Measurements from ENCODE around the gene TMEM74B.

TMEM74B gene

DNA sequence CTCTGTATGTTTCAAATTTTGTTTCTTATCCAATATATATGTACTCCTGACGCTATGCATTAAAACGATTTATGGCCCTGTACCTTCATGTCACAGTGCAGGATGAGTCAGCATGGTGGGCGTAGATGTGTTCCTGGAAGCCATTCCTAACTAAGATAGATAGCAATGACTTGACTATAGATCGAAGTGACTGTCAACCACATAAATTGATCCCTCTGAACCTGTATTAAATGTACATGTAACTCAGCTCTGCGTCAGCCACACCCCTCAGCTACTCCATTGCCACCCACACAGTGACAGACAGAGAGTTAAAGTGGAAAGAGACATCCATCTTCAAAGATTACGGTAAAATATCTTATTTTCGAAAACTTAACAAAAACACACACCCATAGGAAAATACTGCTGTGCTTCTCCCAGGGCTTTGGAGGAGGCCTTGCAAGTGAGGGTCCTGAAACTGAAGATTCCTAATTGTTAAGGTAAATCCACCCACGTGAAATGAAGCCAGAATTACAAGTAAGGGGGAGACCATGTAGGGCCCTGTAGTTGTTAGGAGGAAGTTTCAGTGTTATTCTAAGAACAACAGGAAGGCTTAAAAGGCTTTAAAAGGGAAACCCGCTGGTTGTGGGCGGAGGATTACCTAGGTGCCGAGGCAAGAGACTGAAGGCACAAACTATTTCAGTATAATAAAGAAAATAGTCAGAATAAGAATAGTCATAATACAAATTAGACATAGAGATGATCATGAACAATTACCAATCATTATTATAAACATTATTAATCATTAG lies 30.8 kb upstream of the TMEM74B start:
- TF ChIP-seq, protein P1, sequence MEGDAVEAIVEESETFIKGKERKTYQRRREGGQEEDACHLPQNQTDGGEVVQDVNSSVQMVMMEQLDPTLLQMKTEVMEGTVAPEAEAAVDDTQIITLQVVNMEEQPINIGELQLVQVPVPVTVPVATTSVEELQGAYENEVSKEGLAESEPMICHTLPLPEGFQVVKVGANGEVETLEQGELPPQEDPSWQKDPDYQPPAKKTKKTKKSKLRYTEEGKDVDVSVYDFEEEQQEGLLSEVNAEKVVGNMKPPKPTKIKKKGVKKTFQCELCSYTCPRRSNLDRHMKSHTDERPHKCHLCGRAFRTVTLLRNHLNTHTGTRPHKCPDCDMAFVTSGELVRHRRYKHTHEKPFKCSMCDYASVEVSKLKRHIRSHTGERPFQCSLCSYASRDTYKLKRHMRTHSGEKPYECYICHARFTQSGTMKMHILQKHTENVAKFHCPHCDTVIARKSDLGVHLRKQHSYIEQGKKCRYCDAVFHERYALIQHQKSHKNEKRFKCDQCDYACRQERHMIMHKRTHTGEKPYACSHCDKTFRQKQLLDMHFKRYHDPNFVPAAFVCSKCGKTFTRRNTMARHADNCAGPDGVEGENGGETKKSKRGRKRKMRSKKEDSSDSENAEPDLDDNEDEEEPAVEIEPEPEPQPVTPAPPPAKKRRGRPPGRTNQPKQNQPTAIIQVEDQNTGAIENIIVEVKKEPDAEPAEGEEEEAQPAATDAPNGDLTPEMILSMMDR (IDR thresholded peaks at IDR 0.05; ENCODE audit: low read depth, low read length), result no peak
- no peak for DNase-seq (ENCODE audit: extremely low read depth, low read depth)

DNA sequence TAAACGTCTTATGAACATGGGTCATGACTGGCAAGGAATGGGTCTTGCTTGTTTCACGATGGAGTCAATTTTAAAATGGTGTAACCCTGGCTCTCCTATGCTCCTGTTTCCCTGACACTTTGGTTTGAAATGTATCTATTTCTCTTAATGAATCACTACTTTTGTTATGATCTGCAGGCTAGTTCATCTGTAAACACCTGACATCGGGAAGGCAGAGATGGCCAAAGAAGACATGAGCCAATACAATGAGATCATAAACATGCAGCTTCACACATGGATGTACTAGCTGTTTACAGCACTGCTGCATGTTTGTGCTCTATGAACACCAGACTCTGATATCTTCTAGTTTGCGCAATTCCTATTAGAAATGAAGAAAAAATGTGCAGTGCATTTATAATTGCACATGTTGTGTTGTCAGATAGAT lies 30.1 kb upstream of the TMEM74B start:
- no peak for DNase-seq (ENCODE audit: extremely low read depth, low read depth)
- TF ChIP-seq, protein P1 (IDR thresholded peaks at IDR 0.05; ENCODE audit: low read depth, low read length), result no peak

DNA sequence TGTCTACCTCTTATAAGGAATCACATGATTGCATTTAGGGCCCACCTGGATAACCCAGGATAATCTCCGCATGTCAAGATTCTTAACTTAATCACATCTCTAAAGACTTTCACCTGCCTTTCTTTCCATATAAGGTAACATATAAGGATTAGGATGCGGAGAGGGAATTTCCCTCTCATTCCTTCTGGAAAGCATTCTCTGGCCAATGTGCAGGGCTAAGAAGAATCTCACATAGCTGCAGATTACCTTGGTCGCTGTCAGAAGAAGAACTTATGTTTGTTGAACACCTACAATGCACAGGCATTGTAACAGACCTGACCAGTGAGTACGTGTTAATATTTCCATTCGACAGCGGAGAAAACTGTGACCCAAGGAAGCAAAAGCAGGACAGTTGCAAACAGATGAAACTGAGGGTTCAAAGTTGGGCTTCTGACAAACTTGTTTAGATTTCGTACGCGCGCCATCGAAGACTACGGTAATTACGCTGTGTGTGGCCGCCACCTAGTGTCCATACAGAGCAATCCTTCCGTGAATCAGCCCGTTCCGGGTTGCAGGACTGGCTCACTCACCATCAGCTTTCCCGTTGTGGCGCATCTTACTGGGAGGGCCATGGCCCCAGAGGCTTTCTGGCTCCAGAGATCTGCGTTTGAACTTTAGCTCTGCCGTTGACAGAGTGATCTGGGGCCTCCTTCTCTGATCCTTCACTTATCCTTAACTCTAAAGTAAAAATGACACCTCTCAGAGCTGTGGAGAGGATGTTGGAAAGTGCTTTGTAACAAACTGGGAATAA lies 28.0 kb upstream of the TMEM74B start:
- peak; percentile 20 for DNase-seq (ENCODE audit: extremely low read depth, low read depth)
- TF ChIP-seq, protein P1 (IDR thresholded peaks at IDR 0.05; ENCODE audit: low read depth, low read length), result peak; percentile 86

DNA sequence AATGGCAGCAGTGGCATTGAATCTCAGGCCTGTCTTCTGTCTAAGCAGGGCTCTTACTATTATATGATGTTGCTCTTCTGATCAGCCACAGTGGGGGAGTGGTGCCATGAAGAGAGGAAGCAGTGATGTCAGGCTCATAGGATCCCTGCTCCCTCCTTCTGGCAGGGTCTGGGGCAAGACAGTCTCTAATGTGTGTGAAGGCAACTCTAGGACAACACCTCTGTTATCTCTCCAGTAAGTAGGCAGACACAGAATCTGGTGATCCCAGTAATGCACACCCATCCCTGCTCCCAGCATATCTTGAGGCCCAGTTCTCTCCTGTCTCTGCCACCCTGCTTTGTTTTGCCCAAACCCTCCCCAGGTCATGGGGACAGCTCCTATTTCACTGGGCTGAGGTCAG lies 27.2 kb upstream of the TMEM74B start:
- TF ChIP-seq, protein P1 (IDR thresholded peaks at IDR 0.05; ENCODE audit: low read depth, low read length), result no peak
- no peak for DNase-seq (ENCODE audit: extremely low read depth, low read depth)

DNA sequence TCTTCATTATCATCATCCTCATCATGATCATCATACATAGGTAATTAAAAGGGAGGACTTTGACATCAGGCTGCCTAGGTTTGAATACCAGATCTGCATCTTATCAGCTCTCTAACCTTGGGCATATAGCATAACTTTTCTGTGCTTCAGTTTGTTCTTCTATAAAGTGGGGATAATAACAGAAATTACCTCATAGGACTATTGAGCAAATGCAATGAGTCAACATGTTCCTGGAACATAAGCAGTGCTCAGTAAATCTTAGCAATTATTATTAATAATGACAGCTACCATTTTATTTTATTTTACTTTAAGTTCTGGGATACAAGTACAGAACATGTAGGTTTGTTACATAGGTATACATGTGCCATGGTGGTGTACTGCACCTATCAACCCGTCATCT lies 25.7 kb upstream of the TMEM74B start:
- DNase-seq (ENCODE audit: extremely low read depth, low read depth), result no peak
- TF ChIP-seq, protein P1 (IDR thresholded peaks at IDR 0.05; ENCODE audit: low read depth, low read length), result no peak

DNA sequence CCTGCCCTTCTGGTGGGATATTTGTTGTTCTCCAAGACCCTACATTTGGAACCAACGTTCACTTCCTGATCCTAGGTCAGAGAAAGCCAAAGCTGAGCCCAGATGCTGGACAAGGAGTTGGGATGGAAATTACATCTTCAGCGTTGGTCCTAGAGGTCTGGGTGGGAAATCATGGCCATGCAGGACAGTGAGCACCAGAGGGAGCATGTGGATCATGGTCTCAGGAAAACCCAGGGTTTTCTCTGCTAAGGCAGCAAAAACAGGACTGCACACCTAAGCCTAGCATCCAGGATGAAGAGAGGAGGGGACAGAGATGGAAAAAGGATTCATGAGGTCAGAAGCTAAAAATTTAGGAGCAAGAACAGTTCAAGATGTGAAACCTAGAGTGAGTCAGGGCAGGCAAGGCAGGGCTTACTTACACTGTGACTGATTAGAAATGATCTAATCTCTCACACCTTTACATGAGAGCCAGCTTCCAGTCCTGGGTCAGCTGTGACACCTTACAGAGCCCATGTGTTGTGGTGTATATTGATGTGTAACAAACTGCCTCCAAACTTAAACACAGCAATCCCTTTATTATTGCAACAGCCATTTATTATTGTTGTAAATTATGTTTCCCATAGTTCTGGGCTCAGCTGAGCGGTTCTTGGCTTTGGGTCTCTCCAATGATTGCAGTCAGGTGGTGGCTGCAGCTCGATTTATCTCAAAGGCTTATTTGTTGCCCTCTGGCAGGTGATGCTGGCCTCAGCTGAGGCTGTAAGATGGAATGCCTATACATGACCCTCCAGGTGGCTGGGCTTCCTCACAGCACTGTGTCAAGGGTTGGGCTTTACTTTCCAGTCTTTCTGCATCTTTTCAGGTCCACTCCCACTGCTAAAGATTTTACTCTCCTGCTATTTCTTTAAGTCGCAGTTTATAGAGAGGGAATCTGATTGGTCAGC lies 24.9 kb upstream of the TMEM74B start:
- TF ChIP-seq, protein P1 (IDR thresholded peaks at IDR 0.05; ENCODE audit: low read depth, low read length), result peak; percentile 23
- DNase-seq (ENCODE audit: extremely low read depth, low read depth), result no peak

All from AG09319 (cell line).